Tibial nerve (tissue), 3 donors: ENCODE results near the gene PAPSS2.

Experiments
- EP300 ChIP-seq, 2 donors: sonication (generic); formaldehyde crosslinking; IDR thresholded peaks; one replicate each; pipeline ENCODE4 v1.6.1; 2017; ENCODE audit warnings: antibody characterized with exemption in 2 of 2, mild to moderate bottlenecking in 1 of 2
- POLR2A ChIP-seq, 2 donors: fragments of 450-650 bp; IDR thresholded peaks; one replicate each; pipeline ENCODE4 v1.6.1; 2017; ENCODE audit warnings: antibody characterized with exemption in 2 of 2, mild to moderate bottlenecking in 2 of 2, moderate library complexity in 2 of 2

DNA sequence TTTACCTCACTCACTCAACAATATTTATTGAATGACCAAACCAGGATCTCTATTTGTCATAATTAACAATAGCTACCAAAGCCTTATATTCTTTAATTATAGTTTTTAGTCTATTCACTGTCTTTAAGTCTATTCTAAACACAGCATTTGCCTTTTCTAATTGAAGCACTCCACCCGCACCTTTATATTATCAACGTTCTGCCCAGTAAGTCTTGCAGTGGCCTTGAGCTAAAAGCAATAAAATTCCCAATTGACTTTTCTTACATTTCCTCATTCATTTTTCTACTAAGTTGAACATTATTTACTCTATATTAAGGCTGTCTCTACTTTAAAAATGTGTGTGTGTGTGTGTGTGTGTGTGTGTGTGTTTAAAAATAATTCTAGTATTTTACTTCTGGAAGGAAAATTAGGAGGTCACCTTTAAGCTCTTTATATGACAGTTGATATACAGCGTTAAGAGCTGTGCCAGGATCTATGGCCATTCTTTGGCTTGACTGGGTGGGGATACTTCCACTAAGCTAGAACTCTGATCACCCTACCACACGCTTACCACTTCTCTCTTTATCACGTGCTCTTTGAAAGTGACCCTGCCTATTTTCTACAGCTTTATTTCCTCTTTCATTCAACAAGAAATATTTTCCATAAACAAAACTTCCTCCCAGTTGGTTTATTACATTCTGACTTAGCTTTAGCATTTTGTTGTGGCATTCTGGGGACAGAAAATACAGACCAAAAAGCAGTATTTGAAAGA, 8.8 kb downstream of the PAPSS2 start:
- TF ChIP-seq EP300 (IDR thresholded peaks at IDR 0.05) (peak; percentile 26 to 58), POLR2A (IDR thresholded peaks at IDR 0.05) (no peak)
